Kidney (tissue), 14 donors: ENCODE results near the gene RPS6KA2. TPM values are rescaled to one million over a fixed set of nuclear protein-coding genes. Genes with fewer than 3 reads are reported as not detected.
A peak's percentile ranks its signal among the peaks of the same experiment; 100 is the strongest.

Experiments
- DNase-seq, 5 donors: peaks; one replicate each; pipeline ENCODE4 v3.0.0-alpha.2; 2013 to 2020
- FAIRE-seq: peaks from 2 replicates; lab custom pipeline; 2012; peaks lifted over from hg19 to GRCh38; lab: Jason Lieb, UNC
- H3K27ac ChIP-seq, 2 donors: one replicate each; pipeline ENCODE4 v1.7.0; 2013; ENCODE audit warnings: low read depth in 2 of 2, low read length in 2 of 2, inconsistent platforms in 1 of 2
- H3K27me3 ChIP-seq: one replicate; pipeline ENCODE4 v1.7.1; 2013; ENCODE audit warnings: low read length, inconsistent platforms; ENCODE audit not compliant: control insufficient read depth, insufficient read depth
- H3K36me3 ChIP-seq, 3 donors: one replicate each; pipeline versions ENCODE4 v1.7.0 to v1.7.1; 2013; ENCODE audit warnings: low read length in 3 of 3, control low read depth in 1 of 3, inconsistent platforms in 1 of 3; ENCODE audit not compliant: insufficient read depth in 3 of 3, control insufficient read depth in 2 of 3
- H3K4me1 ChIP-seq, 3 donors: one replicate each; pipeline versions ENCODE4 v1.7.0 to v1.7.1; 2013; ENCODE audit warnings: low read length in 3 of 3, inconsistent platforms in 1 of 3, low read depth in 1 of 3; ENCODE audit not compliant: control insufficient read depth in 2 of 3, insufficient read depth in 2 of 3
- H3K4me3 ChIP-seq, 3 donors: one replicate each; pipeline versions ENCODE4 v1.7.0 to v1.8.1; 2013; ENCODE audit warnings: low read length in 3 of 3, control low read depth in 1 of 3, inconsistent platforms in 1 of 3
- H3K9ac ChIP-seq, 3 donors: one replicate each; pipeline versions ENCODE4 v1.7.0 to v1.7.1; 2013; ENCODE audit warnings: low read length in 3 of 3, control low read depth in 1 of 3, inconsistent platforms in 1 of 3
- H3K9me3 ChIP-seq, 3 donors: one replicate each; pipeline versions ENCODE4 v1.7.0 to v1.7.1; 2013; ENCODE audit warnings: low read length in 3 of 3, control low read depth in 1 of 3, inconsistent platforms in 1 of 3; ENCODE audit not compliant: control insufficient read depth in 2 of 3, insufficient read depth in 1 of 3
- CTCF ChIP-seq: IDR thresholded peaks from 3 replicates; pipeline ENCODE4 v1.5.1; 2012; ENCODE audit warnings: mild to moderate bottlenecking, moderate library complexity, borderline replicate concordance; ENCODE audit not compliant: insufficient read depth; ENCODE audit errors: extremely low read depth
- intact Hi-C: fragments of 100-400 bp; cut with DNase I; formaldehyde crosslinking; loops from one replicate; pipeline ENCODE4 v1.11.1; 2022
- polyA plus RNA-seq: library from polyadenylated mRNA; stranded (reverse); fragments of 350-450 nt; fragmentation: Illumina TruSeq; extraction: RNeasy Lipid Tissue Mini Kit (QIAGEN cat#74804); gene quantifications from one replicate; pipeline ENCODE4 v1.2.3, GENCODE V29; 2014; ENCODE audit warnings: low read depth, low replicate concordance; ENCODE audit not compliant: insufficient read depth
- total RNA-seq: library from RNA; stranded (reverse); fragmentation: NEBNext Ultra II Directional; extraction: Animal tissue kit (Norgen Biotek cat#: 25700); gene quantifications from one replicate; pipeline ENCODE4 v1.2.1, GENCODE V29; 2021
- donor health status: control.
- donor health status: control.
- donor health status: control.
- donor health status: control.
- donor health status: control.
- donor health status: DM: yes; HTN: yes; CAD: no.
- donor health status: Normal renal cell carcinoma (clear cell type).

Gene RPS6KA2
- total and polyA plus RNA-seq, 2 donors from 2014 or later, result 12.3 to 61.2 TPM

DNA sequence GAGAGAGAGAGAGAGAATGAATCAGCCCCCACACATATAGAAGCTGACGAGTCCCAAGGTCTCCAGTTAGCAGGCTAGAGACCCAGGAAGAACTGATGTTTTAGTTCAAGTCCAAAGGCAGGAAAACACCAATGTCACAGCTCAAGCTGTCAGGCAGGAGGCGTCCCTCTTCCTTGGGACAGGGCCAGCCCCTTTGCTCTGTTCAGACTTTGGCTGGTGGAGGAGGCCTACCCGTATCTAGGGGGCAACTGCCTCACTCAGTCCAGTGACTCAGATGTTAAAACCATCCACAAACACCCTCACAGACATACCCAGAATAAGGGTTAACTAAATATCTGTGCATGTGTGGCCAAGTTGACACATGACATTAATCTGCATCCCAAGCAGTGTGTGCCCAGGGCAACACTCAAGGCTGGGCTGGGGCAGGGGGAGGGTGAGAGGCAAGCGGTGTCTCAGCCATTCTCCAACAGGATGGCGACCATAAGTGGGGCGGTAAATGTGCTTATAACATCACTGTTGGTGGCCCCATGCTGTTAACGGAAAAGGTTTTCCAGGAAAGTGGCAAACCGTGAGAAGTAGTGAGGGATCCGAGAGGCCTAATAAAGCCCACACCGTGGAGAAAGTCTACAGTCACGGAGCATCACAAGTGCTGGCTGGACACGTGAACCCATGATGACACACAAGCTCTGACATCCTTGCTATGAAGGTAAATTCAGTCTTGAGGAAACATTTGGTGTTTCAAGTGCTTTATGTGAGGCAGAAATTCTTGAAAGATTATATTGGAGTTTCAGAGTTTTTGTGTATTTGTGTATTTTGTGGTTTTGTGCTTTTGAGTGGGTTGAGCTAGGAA, 68.7 kb downstream of the RPS6KA2 start:
- H3K27ac ChIP-seq, result no peak overlapping the region
- H3K4me1 ChIP-seq, result peaks cover 0 to 14% (median 3%) of the 10 kb centered on the region in 3 donors
- no peak overlapping the region for H3K9ac ChIP-seq

DNA sequence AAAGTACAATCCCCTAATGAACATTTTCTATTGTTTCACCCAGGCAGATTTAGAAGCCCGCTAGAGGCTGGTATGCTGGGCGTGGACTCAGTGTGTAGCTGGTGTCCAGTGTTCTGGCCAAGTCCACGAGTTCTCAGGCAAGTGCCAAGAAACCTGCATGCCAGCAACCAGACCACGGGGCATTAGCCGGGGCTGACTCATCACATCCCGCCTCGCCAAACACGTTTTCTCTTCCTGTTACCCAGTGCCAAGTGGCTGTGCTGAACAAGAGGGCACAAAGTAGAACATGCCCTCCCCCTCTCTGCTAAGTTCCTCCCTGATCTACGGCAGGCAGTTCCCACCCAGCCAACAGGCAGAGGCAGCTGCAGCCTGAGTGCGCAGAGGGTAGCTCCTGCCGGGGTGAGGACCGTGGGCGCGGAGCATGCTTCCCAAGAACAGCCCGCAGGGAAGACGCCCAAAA, 70.2 kb downstream of the RPS6KA2 start:
- no peaks in the 10 kb centered on the region for H3K36me3 ChIP-seq
- peak overlapping the region in 2 of 3 donors; percentile 19 to 44 for H3K4me3 ChIP-seq
- DNase-seq (peak in 1 of 5 donors; percentile 97), FAIRE-seq (peak; percentile 69)
- no peak for TF ChIP-seq CTCF
- H3K27ac ChIP-seq, result peak overlapping the region; percentile 61 to 82
- H3K27me3 ChIP-seq, result no peaks in the 10 kb centered on the region
- no peaks in the 10 kb centered on the region for H3K9me3 ChIP-seq
- intact Hi-C loops, result no loop called here
- peaks cover 0 to 15% (median 3%) of the 10 kb centered on the region in 3 donors for H3K4me1 ChIP-seq
- no peak overlapping the region for H3K9ac ChIP-seq

More for the DNA sequence above, 68.7 kb downstream of the RPS6KA2 start:
- no peak overlapping the region for H3K4me3 ChIP-seq
- intact Hi-C loops, result no loop called here
- no peak for FAIRE-seq
- H3K9me3 ChIP-seq, result no peaks in the 10 kb centered on the region
- no peaks in the 10 kb centered on the region for H3K27me3 ChIP-seq
- DNase-seq, result no peak
- H3K36me3 ChIP-seq, result no peaks in the 10 kb centered on the region
- no peak for TF ChIP-seq CTCF

GRCh38 chr6:166556336-166556735, 70.7 kb downstream of the RPS6KA2 start:
- FAIRE-seq (no peak), DNase-seq (no peak)
- Histone ChIP-seq H3K4me1 (peaks cover 0 to 15% (median 3%) of the 10 kb centered on the region in 3 donors), H3K27ac (peak overlapping the region; percentile 22 to 82), H3K9ac (no peak overlapping the region), H3K27me3 (no peaks in the 10 kb centered on the region), H3K9me3 (no peaks in the 10 kb centered on the region), H3K4me3 (no peak overlapping the region), H3K36me3 (no peaks in the 10 kb centered on the region)
- TF ChIP-seq CTCF, result no peak
- intact Hi-C loops, result no loop called here
